H1 (cell line): ENCODE measurements around the gene SPINK7. TPM values are rescaled to one million over a fixed set of nuclear protein-coding genes. Genes with fewer than 3 reads are reported as not detected.

ENCODE experiments used
- CTCF ChIA-PET: fragments of 300-600 bp; sonication (Branson Sonifier 250); formaldehyde crosslinking; loops from one replicate; lab custom pipeline; 2021; ENCODE audit not compliant: partially characterized antibody; lab: Charles Lee
- POLR2A ChIA-PET: fragments of 300-600 bp; sonication (Branson Sonifier 250); formaldehyde crosslinking; loops from one replicate; lab custom pipeline; 2021; ENCODE audit warnings: inconsistent platforms; ENCODE audit not compliant: partially characterized antibody; lab: Charles Lee
- DNase-seq, 2 experiments: peaks; one replicate each; pipeline versions ENCODE4 v3.0.0 to v3.0.0-alpha.2; 2010 to 2022; ENCODE audit warnings: low spot score in 2 of 2, low read depth in 1 of 2, mixed read lengths in 1 of 2
- FAIRE-seq: peaks from 2 replicates; lab custom pipeline; 2011; peaks lifted over from hg19 to GRCh38; lab: Jason Lieb, UNC
- H2AFZ ChIP-seq: 2 replicates; pipeline ENCODE4 v1.8.1; 2012; ENCODE audit warnings: low read length, inconsistent platforms
- H2AK5ac ChIP-seq: 2 replicates; pipeline ENCODE4 v1.6.1; 2013; ENCODE audit warnings: low read depth, low read length
- H2BK120ac ChIP-seq: replicated peaks from 2 replicates; pipeline ENCODE3; 2013; ENCODE audit warnings: low read depth, low read length, inconsistent platforms
- H2BK12ac ChIP-seq: 2 replicates; pipeline ENCODE4 v1.6.1; 2013; ENCODE audit warnings: low read depth, low read length
- H2BK15ac ChIP-seq: 2 replicates; pipeline ENCODE4 v1.6.1; 2013; ENCODE audit warnings: low read length
- H2BK20ac ChIP-seq: 2 replicates; pipeline ENCODE4 v1.6.1; 2013; ENCODE audit warnings: low read length
- H2BK5ac ChIP-seq: 2 replicates; pipeline ENCODE4 v1.6.1; 2013; ENCODE audit warnings: low read depth, low read length
- H3K14ac ChIP-seq: 2 replicates; pipeline ENCODE4 v1.6.1; 2013; ENCODE audit warnings: inconsistent platforms; ENCODE audit not compliant: insufficient read length
- H3K18ac ChIP-seq: 2 replicates; pipeline ENCODE4 v1.6.1; 2013; ENCODE audit warnings: low read length; ENCODE audit errors: extremely low read depth
- H3K23ac ChIP-seq: 2 replicates; pipeline ENCODE4 v1.6.1; 2013; ENCODE audit warnings: inconsistent platforms; ENCODE audit not compliant: insufficient read length
- H3K23me2 ChIP-seq: 2 replicates; pipeline ENCODE4 v1.6.1; 2013; ENCODE audit warnings: low read depth, low read length
- H3K27ac ChIP-seq: 2 replicates; pipeline ENCODE4 v1.6.1; 2011; ENCODE audit warnings: low read depth, low read length, inconsistent platforms
- H3K27me3 ChIP-seq, 4 experiments: replicated peaks in 1 of 4; 1 replicate in 1 of 4; 2 replicates in 3 of 4; pipeline versions ENCODE4 v1.6.1 to v1.8.1; 2011 to 2013; ENCODE audit warnings: low read length in 3 of 4, mild to moderate bottlenecking in 3 of 4, inconsistent platforms in 2 of 4, mixed read lengths in 2 of 4, moderate library complexity in 1 of 4; ENCODE audit not compliant: control insufficient read depth in 3 of 4, insufficient read depth in 3 of 4; ENCODE audit errors: extremely low read depth in 1 of 4
- H3K36me3 ChIP-seq, 4 experiments: 2 replicates each; pipeline versions ENCODE4 v1.6.1 to v1.8.1; 2011 to 2013; ENCODE audit warnings: mild to moderate bottlenecking in 4 of 4, low read length in 3 of 4, moderate library complexity in 2 of 4, control low read depth in 1 of 4, inconsistent platforms in 1 of 4; ENCODE audit not compliant: insufficient read depth in 4 of 4, control insufficient read depth in 2 of 4
- H3K4ac ChIP-seq: replicated peaks from 2 replicates; pipeline ENCODE3; 2013; ENCODE audit warnings: low read length, low read depth, mixed read lengths, inconsistent platforms; ENCODE audit not compliant: insufficient read length
- H3K4me1 ChIP-seq, 4 experiments: replicated peaks in 1 of 4; 1 replicate in 1 of 4; 2 replicates in 3 of 4; pipeline versions ENCODE4 v1.6.1 to v1.8.1; 2011 to 2013; ENCODE audit warnings: low read length in 3 of 4, inconsistent platforms in 2 of 4, mixed read lengths in 1 of 4; ENCODE audit not compliant: insufficient read depth in 4 of 4, control insufficient read depth in 3 of 4
- H3K4me2 ChIP-seq, 2 experiments: 2 replicates each; pipeline versions ENCODE4 v1.6.1 to v1.8.1; 2011 to 2013; ENCODE audit warnings: low read depth in 2 of 2, low read length in 2 of 2, control low read depth in 1 of 2, inconsistent platforms in 1 of 2, mild to moderate bottlenecking in 1 of 2; ENCODE audit not compliant: insufficient read depth in 1 of 2
- H3K4me3 ChIP-seq, 4 experiments: fragments of 200-600, 300-600 bp in 1 of 4; sonication (generic), shearing (Covaris generic), sonication (Bioruptor Twin) in 1 of 4; 2 replicates each; pipeline versions ENCODE4 v1.5.1 to v1.8.1; 2011 to 2016; ENCODE audit warnings: low read length in 4 of 4, low read depth in 3 of 4, control low read depth in 2 of 4, inconsistent platforms in 2 of 4, mild to moderate bottlenecking in 2 of 4, mixed read lengths in 1 of 4, moderate library complexity in 1 of 4; ENCODE audit not compliant: insufficient read depth in 2 of 4; ENCODE audit errors: extremely low read depth in 1 of 4
- H3K56ac ChIP-seq: replicated peaks from 2 replicates; pipeline ENCODE3; 2013; ENCODE audit warnings: low read depth, mild to moderate bottlenecking, mixed read lengths, low read length, inconsistent platforms; ENCODE audit not compliant: insufficient read length
- H3K79me1 ChIP-seq: 2 replicates; pipeline ENCODE4 v1.6.1; 2013; ENCODE audit warnings: low read depth, low read length, control low read depth
- H3K79me2 ChIP-seq, 2 experiments: 2 replicates each; pipeline versions ENCODE4 v1.6.1 to v1.8.1; 2012 to 2013; ENCODE audit warnings: low read length in 2 of 2, mild to moderate bottlenecking in 2 of 2, inconsistent platforms in 1 of 2; ENCODE audit not compliant: insufficient read depth in 2 of 2, control insufficient read depth in 1 of 2
- H3K9ac ChIP-seq, 4 experiments: replicated peaks in 1 of 4; 1 replicate in 1 of 4; 2 replicates in 3 of 4; pipeline versions ENCODE4 v1.6.1 to v1.8.1; 2011 to 2013; ENCODE audit warnings: low read depth in 3 of 4, low read length in 3 of 4, control low read depth in 2 of 4, mild to moderate bottlenecking in 2 of 4, moderate library complexity in 2 of 4, inconsistent platforms in 1 of 4; ENCODE audit errors: extremely low read depth in 1 of 4
- H3K9me3 ChIP-seq, 2 experiments: 2 replicates each; pipeline versions ENCODE4 v1.6.1 to v1.8.1; 2012 to 2013; ENCODE audit warnings: mild to moderate bottlenecking in 2 of 2, moderate library complexity in 2 of 2, control low read depth in 1 of 2, inconsistent platforms in 1 of 2, low read depth in 1 of 2, low read length in 1 of 2, mixed read lengths in 1 of 2; ENCODE audit not compliant: insufficient read depth in 2 of 2
- H4K20me1 ChIP-seq, 2 experiments: replicated peaks in 1 of 2; 2 replicates each; pipeline versions ENCODE3 to v1.8.1; 2011 to 2013; ENCODE audit warnings: inconsistent platforms in 2 of 2, low read length in 2 of 2, mild to moderate bottlenecking in 1 of 2; ENCODE audit not compliant: insufficient read depth in 2 of 2, control insufficient read depth in 1 of 2
- H4K5ac ChIP-seq: 2 replicates; pipeline ENCODE4 v1.6.1; 2013; ENCODE audit warnings: low read length, low read depth, mixed read lengths, inconsistent platforms; ENCODE audit not compliant: insufficient read length
- H4K8ac ChIP-seq: 2 replicates; pipeline ENCODE4 v1.8.0; 2013; ENCODE audit warnings: mild to moderate bottlenecking, moderate library complexity, low read length, inconsistent platforms; ENCODE audit not compliant: insufficient read depth; ENCODE audit errors: extremely low read depth
- H4K91ac ChIP-seq: replicated peaks from 2 replicates; pipeline ENCODE3; 2013; ENCODE audit warnings: low read length, mixed read lengths, inconsistent platforms; ENCODE audit not compliant: insufficient read length
- ASH2L ChIP-seq: fragments of 200-600, 300-600 bp; sonication (generic); IDR thresholded peaks from one replicate; pipeline ENCODE4 v1.7.1; 2017; ENCODE audit warnings: low read length
- BRCA1 ChIP-seq: IDR thresholded peaks from 2 replicates; pipeline ENCODE4 v1.6.1; 2012; ENCODE audit warnings: low read depth, low read length, improper control_type of control experiment
- CBX8 ChIP-seq: fragments of 300-800, 300-1000 bp; sonication (generic); IDR thresholded peaks from 2 replicates; pipeline ENCODE4 v1.7.1; 2016; ENCODE audit warnings: low read depth, low read length, borderline replicate concordance
- CTCF ChIP-seq, 3 experiments: IDR thresholded peaks; 1 replicate in 2 of 3; 2 replicates in 1 of 3; pipeline versions ENCODE4 v1.5.1 to v1.6.1; 2011; ENCODE audit warnings: low read length in 3 of 3, mild to moderate bottlenecking in 3 of 3, inconsistent platforms in 2 of 3, low read depth in 1 of 3, moderate library complexity in 1 of 3; ENCODE audit not compliant: insufficient read depth in 1 of 3; ENCODE audit errors: control extremely low read depth in 1 of 3
- FOSL1 ChIP-seq: IDR thresholded peaks from 2 replicates; pipeline ENCODE4 v1.6.1; 2011; ENCODE audit warnings: mild to moderate bottlenecking, low read depth, low read length, moderate library complexity; ENCODE audit not compliant: insufficient read depth
- HDAC6 ChIP-seq: IDR thresholded peaks from one replicate; pipeline ENCODE4 v1.7.1; 2012; ENCODE audit warnings: low read depth, mild to moderate bottlenecking, inconsistent platforms, low read length, moderate library complexity
- KDM4A ChIP-seq: IDR thresholded peaks from one replicate; pipeline ENCODE4 v1.7.1; 2012; ENCODE audit warnings: low read depth, mild to moderate bottlenecking, moderate library complexity, low read length, inconsistent platforms; ENCODE audit not compliant: severe bottlenecking
- KDM5A ChIP-seq: fragments of 200-600 bp; IDR thresholded peaks from 2 replicates; pipeline ENCODE4 v1.7.1; 2012; ENCODE audit warnings: mild to moderate bottlenecking, low read length, inconsistent platforms, mixed read lengths
- RAD21 ChIP-seq, 2 experiments: IDR thresholded peaks in 1 of 2; conservative IDR thresholded peaks in 1 of 2; 2 replicates each; pipeline ENCODE4 v1.6.1; 2011; ENCODE audit warnings: low read depth in 2 of 2, low read length in 2 of 2, improper control_type of control experiment in 1 of 2, inconsistent platforms in 1 of 2, mild to moderate bottlenecking in 1 of 2, moderate library complexity in 1 of 2
- SIRT6 ChIP-seq: IDR thresholded peaks from one replicate; pipeline ENCODE4 v1.7.1; 2012; ENCODE audit warnings: low read length, inconsistent platforms
- SP4 ChIP-seq: IDR thresholded peaks from 2 replicates; pipeline ENCODE4 v1.6.1; 2012; ENCODE audit warnings: low read length, inconsistent platforms
- TBP ChIP-seq: IDR thresholded peaks from 2 replicates; pipeline ENCODE4 v1.6.1; 2011; ENCODE audit warnings: low read depth, low read length, improper control_type of control experiment
- WGBS, 2 experiments: shearing (Covaris generic) in 1 of 2; methylation state at CpG; one replicate each; pipeline versions ENCODE4 v1.1.6 to v1.1.7; 2013 to 2015; ENCODE audit warnings: low lambda C conversion rate in 2 of 2, mixed read lengths in 2 of 2, inconsistent platforms in 1 of 2, low coverage in 1 of 2, missing lambda C conversion rate in 1 of 2; ENCODE audit not compliant: insufficient replicate concordance in 2 of 2, insufficient coverage in 1 of 2, insufficient read length in 1 of 2; ENCODE audit errors: extremely low coverage in 1 of 2, missing lambda C conversion rate in 1 of 2; 5-methylcytosine and 5-hydroxymethylcytosine counted together
- polyA plus RNA-seq, 7 experiments: library from polyadenylated mRNA; depleted of rRNA in 3 of 7; stranded (reverse) in 5 of 7; unstranded in 2 of 7; fragments of >200 nt in 5 of 7; fragments of 200-250 nt in 2 of 7; gene quantifications; 1 replicate in 5 of 7; 2 replicates in 1 of 7; 4 replicates in 1 of 7; pipeline versions ENCODE4 v1.2.1 to v1.2.3, GENCODE V29; 2011 to 2013; ENCODE audit warnings: missing spikeins in 2 of 7, mixed read lengths in 2 of 7
- total RNA-seq: library from RNA; stranded (reverse); fragmentation: NEBNext Ultra II Directional; extraction: Animal tissue kit (Norgen Biotek cat#: 25700); gene quantifications from 2 replicates; pipeline ENCODE4 v1.2.1, GENCODE V29; 2021

SPINK7 gene
- total and polyA plus RNA-seq, 2 of the 8 experiments (the other 6 are each of a cell fraction or from before 2014, with no cell fraction given), result not detected

GRCh38 chr5:148335259-148335658 lies 23.0 kb downstream of the SPINK7 start, which contains the start of gene SPINK9:
Gene SPINK9, plus strand, starts transcription at chr5:148335559. Its CDS starts 55 bp downstream, at chr5:148335614.
- no peaks in the 10 kb centered on the region for H3K36me3 ChIP-seq
- H2BK5ac ChIP-seq, result no peak within 1 kb of the TSS
- no peak for FAIRE-seq
- no peak within 1 kb of the TSS for H3K18ac ChIP-seq
- ChIA-PET POLR2A (interaction anchor here (0.6 kb wide), 1 partner anchor 268 kb away, joined by 4 read pairs; no protein-coding TSS in a partner anchor), CTCF (interaction anchor here (0.7 to 1.2 kb wide), 4 partner anchors 13 to 156 kb away, joined by 3 to 5 read pairs (median 3); no protein-coding TSS in a partner anchor)
- no peak within 1 kb of the TSS for H3K4me2 ChIP-seq
- no peaks in the 10 kb centered on the region for H4K20me1 ChIP-seq
- no peaks in the 10 kb centered on the region for H3K4me1 ChIP-seq
- no peak within 1 kb of the TSS for H3K9ac ChIP-seq
- H3K56ac ChIP-seq, result no peak within 1 kb of the TSS
- H2BK120ac ChIP-seq, result no peak within 1 kb of the TSS
- no peak within 1 kb of the TSS for H2BK12ac ChIP-seq
- H4K91ac ChIP-seq, result no peak within 1 kb of the TSS
- H4K5ac ChIP-seq, result no peak within 1 kb of the TSS
- no peak within 1 kb of the TSS for H2AFZ ChIP-seq
- no peak within 1 kb of the TSS for H2BK20ac ChIP-seq
- no peak within 1 kb of the TSS for H3K4me3 ChIP-seq
- WGBS, 2 experiments, result 94% methylated on average over 3 of the region's 3 CpGs; no CpG with 5 or more reads in 1 of the 2 experiments
- no peaks in the 10 kb centered on the region for H3K23me2 ChIP-seq
- no peak within 1 kb of the TSS for H3K27ac ChIP-seq
- no peak for DNase-seq
- H4K8ac ChIP-seq, result no peak within 1 kb of the TSS
- H3K14ac ChIP-seq, result no peak within 1 kb of the TSS
- no peaks in the 10 kb centered on the region for H3K27me3 ChIP-seq
- H3K79me1 ChIP-seq, result no peaks in the 10 kb centered on the region
- H3K9me3 ChIP-seq, result peaks cover 4 to 5% of the 10 kb centered on the region in 2 experiments; a peak in 3 of 4 replicates
- no peak within 1 kb of the TSS for H2BK15ac ChIP-seq
- no peak within 1 kb of the TSS for H3K23ac ChIP-seq
- H3K79me2 ChIP-seq, result no peaks in the 10 kb centered on the region
- no peak within 1 kb of the TSS for H2AK5ac ChIP-seq
- H3K4ac ChIP-seq, result no peak within 1 kb of the TSS
- TF ChIP-seq KDM5A, result no peak
- TF ChIP-seq CBX8, result no peak
- no peak for TF ChIP-seq SP4
- TF ChIP-seq HDAC6, result no peak
- no peak for TF ChIP-seq BRCA1
- TF ChIP-seq TBP, result no peak
- no peak for TF ChIP-seq RAD21 (IDR thresholded peaks at IDR 0.05 in 1 of 2, conservative IDR thresholded peaks at IDR 0.05 in 1 of 2; ENCODE audit: low read depth in 2 of 2, low read length in 2 of 2)
- no peak for TF ChIP-seq SIRT6
- TF ChIP-seq KDM4A, result no peak
- TF ChIP-seq ASH2L, result no peak
- TF ChIP-seq FOSL1, result no peak
- TF ChIP-seq CTCF (IDR thresholded peaks at IDR 0.05; ENCODE audit: control extremely low read depth in 1 of 3, insufficient read depth in 1 of 3, low read depth in 1 of 3, low read length in 3 of 3), result no peak
